ENCODE results near the gene PERP.

Gene PERP

GRCh38 chr6:138044458-138044857 is 62.8 kb downstream of the PERP start:
- DNase-seq, result no peak

Measured in GF-D8 (cell line).